ENCODE data around the gene ATXN10.

ATXN10 gene

GRCh38 chr22:45893516-45893915, 221.9 kb downstream of the ATXN10 start:
- DNase-seq (ENCODE audit: low spot score), result no peak
- no peak overlapping the region for H3K4me3 ChIP-seq
- H3K27ac ChIP-seq, result no peak overlapping the region
- no peak for TF ChIP-seq CTCF (IDR thresholded peaks at IDR 0.05)
